GM19043 (cell line): ENCODE data around the gene AIG1.
"Not testable (repeated sequence)": the region's sequence is repeated elsewhere in the genome, so short reads cannot be mapped to it uniquely, and the experiment has no call there.

ENCODE experiments used
- ATAC-seq: cut with Tn5 transposase; IDR thresholded peaks from one replicate; pipeline ENCODE4 v1.9.1; 2021; ENCODE audit warnings: low read depth; ENCODE audit not compliant: unreplicated experiment

The AIG1 gene

GRCh38 chr6:143060806-143061596, at the start of gene AIG1:
AIG1 (plus strand) TSS chr6:143060889; CDS start chr6:143060926, 37 bp downstream.
- ATAC-seq = peak; percentile 58

- no peak for ATAC-seq
Observed at GRCh38 chr6:143014764-143015163, 45.9 kb upstream of the AIG1 start.

DNA sequence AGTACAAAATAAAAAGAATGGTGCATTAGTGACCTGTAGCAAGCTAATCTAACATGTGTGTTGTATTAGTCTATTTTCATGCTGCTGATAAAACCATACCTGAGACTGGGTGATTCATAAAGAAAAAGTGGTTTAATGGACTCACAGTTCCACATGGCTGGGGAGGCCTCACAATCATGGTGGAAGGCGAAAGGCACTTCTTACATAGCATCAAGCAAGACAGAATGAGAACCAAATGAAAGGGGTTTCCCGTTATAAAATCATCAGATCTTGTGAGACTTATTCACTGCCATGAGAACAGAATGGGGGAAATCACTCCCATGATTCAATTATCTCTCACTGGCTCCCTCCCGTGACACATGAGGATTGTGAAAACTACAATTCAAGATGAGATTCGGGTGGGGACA, 45.4 kb upstream of the AIG1 start:
- no peak for ATAC-seq

GRCh38 chr6:143018955-143019354, 41.7 kb upstream of the AIG1 start:
- no peak for ATAC-seq

GRCh38 chr6:143020862-143021261, 39.8 kb upstream of the AIG1 start:
- ATAC-seq = not testable (repeated sequence)

GRCh38 chr6:143021543-143021942, 39.1 kb upstream of the AIG1 start:
- no peak for ATAC-seq

- no peak for ATAC-seq
Observed at GRCh38 chr6:143022587-143022986, 38.1 kb upstream of the AIG1 start.

- ATAC-seq = no peak
Observed at GRCh38 chr6:143023695-143024094, 37.0 kb upstream of the AIG1 start.

GRCh38 chr6:143024977-143025376, 35.7 kb upstream of the AIG1 start:
- ATAC-seq = no peak

- ATAC-seq = no peak
Observed at GRCh38 chr6:143026696-143027449, 33.8 kb upstream of the AIG1 start.

DNA sequence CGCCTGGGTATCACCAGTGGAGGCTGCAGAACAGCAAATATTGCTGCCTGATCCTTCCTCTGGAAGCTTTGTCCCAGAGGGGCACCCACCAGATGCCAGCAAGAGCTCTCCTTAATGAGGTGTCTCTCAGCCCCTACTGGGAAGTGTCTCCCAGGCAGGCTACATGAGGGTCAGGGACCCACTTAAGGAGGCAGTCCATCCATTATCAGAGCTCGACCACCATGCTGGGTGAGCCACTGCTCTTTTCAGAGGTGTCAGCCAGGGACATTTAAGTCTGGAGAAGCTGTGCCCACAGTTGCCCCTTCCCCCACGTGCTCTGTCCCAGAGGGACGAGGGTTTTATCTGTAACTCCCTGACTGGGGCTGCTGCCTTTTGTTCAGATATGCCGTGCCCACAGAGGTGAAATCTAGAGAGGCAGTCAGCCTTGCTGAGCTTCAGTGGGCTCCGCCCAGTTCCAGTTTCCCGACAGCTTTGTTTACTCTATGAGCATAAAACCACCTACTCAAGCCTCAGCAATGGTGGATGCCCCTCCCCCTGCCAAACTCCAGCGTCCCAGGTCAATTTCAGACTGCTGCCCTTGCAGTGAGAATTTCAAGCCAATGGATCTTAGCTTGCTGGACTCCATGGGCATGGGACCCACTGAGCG, 25.9 kb upstream of the AIG1 start:
- peak; percentile 62 for ATAC-seq

GRCh38 chr6:143037470-143037869, 23.2 kb upstream of the AIG1 start:
- no peak for ATAC-seq

DNA sequence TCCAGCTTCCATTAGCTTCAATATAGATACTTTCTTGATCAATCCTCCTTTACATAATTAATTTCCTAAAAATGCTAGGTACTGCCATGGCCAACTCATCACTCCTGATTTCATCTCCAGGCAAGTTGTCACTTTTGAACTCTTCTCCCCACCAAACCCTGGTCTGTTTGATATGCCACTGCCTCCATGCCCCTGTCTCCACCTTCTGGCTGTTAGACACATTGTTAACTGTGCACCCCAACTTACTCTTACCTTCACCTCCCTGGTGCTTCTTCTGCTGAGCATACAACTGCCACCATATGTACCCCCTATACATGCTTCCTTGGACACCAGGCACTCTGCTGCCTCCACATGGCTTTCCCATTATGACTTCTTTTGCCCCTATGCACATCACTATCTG, 21.9 kb upstream of the AIG1 start:
- no peak for ATAC-seq

GRCh38 chr6:143039548-143039947, 21.1 kb upstream of the AIG1 start:
- no peak for ATAC-seq

GRCh38 chr6:143040018-143040417, 20.7 kb upstream of the AIG1 start:
- ATAC-seq = no peak

DNA sequence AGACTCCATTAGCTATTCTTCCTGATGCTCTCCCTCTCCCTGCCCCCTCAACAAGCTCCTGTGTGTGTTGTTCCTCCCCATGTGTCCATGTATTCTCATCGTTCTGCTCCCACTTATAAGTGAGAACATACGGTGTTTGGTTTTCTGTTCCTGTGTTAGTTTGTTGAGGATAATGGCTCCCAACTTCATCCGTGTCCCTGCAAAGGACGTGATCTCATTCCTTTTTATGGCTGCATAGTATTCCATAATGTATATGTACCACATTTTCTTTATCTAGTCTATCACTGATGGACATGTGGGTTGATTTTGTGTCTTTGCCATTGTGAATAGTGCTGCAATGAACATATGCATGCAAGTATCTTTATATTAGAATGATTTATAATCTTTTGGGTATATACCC, 16.3 kb upstream of the AIG1 start:
- ATAC-seq = not testable (repeated sequence)

- ATAC-seq = no peak
Observed at GRCh38 chr6:143049611-143050010, 11.1 kb upstream of the AIG1 start.

DNA sequence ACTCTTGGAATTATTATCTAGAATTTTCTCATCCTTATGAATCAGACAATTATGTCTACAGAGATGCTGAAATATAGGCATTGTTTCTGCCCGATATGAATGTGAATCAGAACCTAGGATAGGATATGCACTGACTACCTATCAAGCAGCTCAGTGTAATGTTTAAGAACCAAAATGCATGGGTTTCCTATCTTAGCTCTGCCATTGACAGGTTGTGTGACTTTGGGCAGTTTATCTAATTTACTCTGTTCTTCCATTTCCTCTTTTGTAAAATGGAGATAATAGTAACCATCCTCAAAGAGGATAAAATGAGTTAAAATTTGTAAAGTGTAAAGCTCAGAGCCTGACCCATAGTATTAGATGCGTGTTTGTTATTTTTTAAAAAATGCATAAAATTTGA, 10.2 kb upstream of the AIG1 start:
- no peak for ATAC-seq

DNA sequence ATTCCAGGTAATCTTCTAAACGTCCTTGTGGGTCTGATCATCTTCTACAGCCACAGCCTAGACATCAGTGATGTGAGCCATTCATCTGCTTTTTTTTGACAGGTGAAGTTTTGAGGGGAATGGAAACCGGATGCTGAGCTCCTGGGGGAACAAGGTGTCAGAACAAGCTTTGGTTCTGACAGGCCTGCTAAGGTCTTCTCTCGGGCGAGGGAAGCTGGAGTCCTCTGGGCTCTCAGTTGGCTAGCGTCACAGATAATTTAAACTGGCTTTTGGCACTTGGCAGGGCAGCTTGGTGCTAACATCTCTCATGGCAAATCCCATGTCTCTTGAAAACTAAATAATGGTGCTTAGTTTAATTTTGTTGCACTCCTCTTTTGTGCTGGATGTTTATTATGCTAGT, 8.4 kb upstream of the AIG1 start:
- no peak for ATAC-seq

GRCh38 chr6:143053856-143054255, 6.8 kb upstream of the AIG1 start:
- no peak for ATAC-seq

GRCh38 chr6:143054329-143054728, 6.4 kb upstream of the AIG1 start:
- ATAC-seq = no peak
